ENCODE measurements around the gene RBM23. TPM values are rescaled to one million over a fixed set of nuclear protein-coding genes. Genes with fewer than 3 reads are reported as not detected.

The RBM23 gene
- total RNA-seq, 1 donor from 2014 or later, result 88.9 TPM

DNA sequence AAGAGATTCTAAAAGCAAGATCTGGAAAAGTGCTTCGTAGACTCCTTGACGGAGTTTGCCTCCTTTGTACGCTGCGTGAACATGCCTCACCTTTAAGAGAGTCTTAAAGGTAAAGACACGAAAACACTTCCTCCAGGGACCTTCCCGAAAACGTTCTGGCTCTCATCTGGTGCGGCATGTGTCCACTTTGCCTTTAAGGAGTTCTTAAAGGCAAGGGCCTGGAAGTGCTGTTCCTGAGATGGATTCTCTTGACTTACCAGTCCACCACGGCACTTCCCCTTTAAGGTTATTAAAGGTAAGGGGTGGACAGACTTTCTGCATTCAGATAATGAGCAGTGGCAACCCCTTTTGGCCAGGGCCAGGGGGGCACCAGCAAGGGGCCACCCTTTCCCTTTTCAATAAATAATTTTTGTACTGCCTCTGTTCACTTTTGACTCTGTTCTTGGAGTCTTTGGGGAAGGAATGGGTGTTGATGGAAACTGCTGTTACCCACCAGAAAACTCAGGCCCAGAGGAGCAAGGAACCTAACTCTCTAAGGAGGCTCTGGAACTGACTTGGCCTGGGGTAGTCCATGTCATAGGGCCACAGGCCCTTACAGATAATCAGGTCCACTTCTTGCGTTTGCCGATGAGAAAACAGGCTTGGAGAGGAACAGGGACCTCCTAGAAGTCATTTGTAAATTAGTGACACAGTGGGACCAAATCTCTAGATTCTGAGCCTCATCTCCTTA lies 31.5 kb downstream of the RBM23 start:
- intact Hi-C loops (cut with micrococcal nuclease), result loop anchor here (1.0 to 2.0 kb wide), 4 partner anchors 16 to 331 kb away; partner anchors contain the start of genes LRP10 and RBM23

GRCh38 chr14:22886500-22887259 lies 32.3 kb downstream of the RBM23 start:
- intact Hi-C loops (cut with micrococcal nuclease), result loop anchor here (1.0 to 2.0 kb wide), 4 partner anchors 15 to 330 kb away; partner anchors contain the start of genes LRP10 and RBM23

GRCh38 chr14:22885975-22886374 lies 33.0 kb downstream of the RBM23 start:
- intact Hi-C loops (cut with micrococcal nuclease), result loop anchor here (2.0 kb wide), 2 partner anchors 33 to 63 kb away; partner anchors contain the start of gene RBM23

- intact Hi-C loops (cut with micrococcal nuclease), result no loop called here
Measured at GRCh38 chr14:22884738-22885523, 34.0 kb downstream of the RBM23 start.

GRCh38 chr14:22884076-22884737 lies 34.7 kb downstream of the RBM23 start:
- intact Hi-C loops (cut with micrococcal nuclease), result no loop called here

GRCh38 chr14:22883173-22883976 lies 35.6 kb downstream of the RBM23 start, which contains the start of gene REM2:
Gene REM2 (plus strand): TSS chr14:22883222. CDS start chr14:22883288, 66 bp downstream.
- intact Hi-C loops (cut with micrococcal nuclease), result no loop called here

- intact Hi-C loops (cut with micrococcal nuclease), result no loop called here
Measured at GRCh38 chr14:22882529-22883172, 36.3 kb downstream of the RBM23 start.

DNA sequence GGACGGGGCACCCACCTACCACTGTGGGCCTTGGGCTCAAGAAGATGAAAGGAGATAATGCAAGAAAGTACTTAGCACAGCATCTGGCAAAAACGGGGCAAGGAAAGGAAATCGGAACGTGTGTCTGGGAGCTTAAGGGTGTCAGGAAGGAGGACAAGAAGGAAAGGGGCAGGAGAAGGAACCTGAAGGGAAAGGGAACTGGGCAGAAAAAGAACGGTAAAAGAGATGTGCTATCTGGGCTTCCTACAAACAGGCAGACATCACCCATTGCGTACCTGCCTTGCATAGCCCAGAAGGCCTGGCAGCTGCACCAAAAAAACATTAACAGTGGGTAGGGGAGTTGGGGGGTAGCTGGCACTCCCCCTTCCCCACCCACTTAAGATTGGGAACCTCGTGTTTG lies 36.9 kb downstream of the RBM23 start:
- intact Hi-C loops (cut with micrococcal nuclease), result no loop called here

DNA sequence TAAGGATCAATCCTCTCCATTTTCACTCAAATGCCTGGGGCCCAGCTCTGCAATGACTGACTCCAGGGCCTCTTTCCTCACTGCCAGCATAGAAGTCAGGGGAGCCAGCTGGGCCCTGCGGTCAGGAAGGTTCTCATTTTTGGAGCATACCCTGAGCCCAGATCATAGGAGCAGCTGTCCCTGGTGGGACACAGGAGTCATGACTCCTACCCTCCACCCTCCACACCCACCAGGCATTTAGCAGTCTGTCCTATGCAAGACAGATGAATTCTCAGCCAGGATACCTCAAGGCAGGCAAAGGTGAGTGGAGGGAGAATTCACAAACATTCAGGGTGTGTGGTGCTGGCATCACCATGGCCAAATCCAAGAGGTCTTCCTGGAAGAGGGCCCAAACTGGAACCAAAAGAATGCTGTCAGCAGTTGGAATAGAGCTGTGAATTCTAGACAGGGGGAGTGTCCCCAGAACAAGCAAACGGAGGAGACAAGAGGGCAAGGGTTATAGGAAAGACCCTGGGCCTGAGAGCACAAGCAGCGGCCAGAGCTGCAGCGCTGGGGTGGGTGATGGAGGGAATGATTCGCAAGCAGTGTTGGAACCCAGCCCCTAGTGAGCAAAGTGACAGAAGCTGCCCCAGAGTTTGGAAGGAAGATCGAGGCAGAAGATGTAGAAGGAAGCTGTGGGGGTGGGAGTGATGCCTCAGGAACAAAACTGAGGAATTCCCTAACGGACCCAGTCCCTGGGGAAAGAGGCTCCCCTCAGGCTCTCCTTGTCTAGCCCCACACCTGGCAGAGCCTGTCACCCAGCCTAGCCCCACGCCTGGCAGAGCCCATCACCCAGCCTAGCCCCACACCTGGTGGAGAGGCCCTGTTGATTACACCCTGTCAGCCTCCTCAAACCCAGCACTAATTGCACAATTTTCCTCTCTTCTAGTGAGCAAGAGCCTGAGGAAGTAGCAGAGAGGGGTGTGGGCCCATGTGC lies 40.4 kb downstream of the RBM23 start:
- intact Hi-C loops (cut with micrococcal nuclease), result no loop called here

DNA sequence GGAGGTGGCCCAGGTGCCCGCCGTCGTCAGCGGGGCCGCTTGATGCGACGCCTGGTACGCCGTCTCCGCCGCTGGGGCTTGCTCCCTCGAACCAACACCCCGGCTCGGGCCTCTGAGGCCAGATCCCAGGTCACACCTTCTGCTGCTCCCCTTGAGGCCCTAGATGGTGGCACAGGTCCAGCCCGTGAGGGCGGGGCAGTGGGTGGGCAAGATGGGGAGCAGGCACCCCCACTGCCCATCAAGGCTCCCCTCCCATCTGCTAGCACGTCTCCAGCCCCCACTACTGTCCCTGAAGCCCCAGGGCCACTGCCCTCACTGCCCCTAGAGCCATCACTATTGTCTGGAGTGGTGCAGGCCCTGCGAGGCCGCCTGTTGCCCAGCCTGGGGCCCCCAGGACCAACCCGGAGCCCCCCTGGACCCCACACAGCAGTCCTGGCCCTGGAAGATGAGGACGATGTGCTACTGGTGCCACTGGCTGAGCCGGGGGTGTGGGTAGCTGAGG lies 41.9 kb downstream of the RBM23 start:
- intact Hi-C loops (cut with micrococcal nuclease), result no loop called here

DNA sequence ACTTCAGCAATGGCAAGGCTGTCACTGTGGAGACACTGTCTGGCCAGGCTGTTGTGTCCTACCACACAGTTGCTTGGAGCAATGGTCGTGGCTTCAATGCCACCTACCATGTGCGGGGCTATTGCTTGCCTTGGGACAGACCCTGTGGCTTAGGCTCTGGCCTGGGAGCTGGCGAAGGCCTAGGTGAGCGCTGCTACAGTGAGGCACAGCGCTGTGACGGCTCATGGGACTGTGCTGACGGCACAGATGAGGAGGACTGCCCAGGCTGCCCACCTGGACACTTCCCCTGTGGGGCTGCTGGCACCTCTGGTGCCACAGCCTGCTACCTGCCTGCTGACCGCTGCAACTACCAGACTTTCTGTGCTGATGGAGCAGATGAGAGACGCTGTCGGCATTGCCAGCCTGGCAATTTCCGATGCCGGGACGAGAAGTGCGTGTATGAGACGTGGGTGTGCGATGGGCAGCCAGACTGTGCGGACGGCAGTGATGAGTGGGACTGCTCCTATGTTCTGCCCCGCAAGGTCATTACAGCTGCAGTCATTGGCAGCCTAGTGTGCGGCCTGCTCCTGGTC lies 43.1 kb downstream of the RBM23 start:
- intact Hi-C loops (cut with micrococcal nuclease), result no loop called here

- intact Hi-C loops (cut with micrococcal nuclease), result no loop called here
Measured at GRCh38 chr14:22875003-22875747, 43.8 kb downstream of the RBM23 start.

DNA sequence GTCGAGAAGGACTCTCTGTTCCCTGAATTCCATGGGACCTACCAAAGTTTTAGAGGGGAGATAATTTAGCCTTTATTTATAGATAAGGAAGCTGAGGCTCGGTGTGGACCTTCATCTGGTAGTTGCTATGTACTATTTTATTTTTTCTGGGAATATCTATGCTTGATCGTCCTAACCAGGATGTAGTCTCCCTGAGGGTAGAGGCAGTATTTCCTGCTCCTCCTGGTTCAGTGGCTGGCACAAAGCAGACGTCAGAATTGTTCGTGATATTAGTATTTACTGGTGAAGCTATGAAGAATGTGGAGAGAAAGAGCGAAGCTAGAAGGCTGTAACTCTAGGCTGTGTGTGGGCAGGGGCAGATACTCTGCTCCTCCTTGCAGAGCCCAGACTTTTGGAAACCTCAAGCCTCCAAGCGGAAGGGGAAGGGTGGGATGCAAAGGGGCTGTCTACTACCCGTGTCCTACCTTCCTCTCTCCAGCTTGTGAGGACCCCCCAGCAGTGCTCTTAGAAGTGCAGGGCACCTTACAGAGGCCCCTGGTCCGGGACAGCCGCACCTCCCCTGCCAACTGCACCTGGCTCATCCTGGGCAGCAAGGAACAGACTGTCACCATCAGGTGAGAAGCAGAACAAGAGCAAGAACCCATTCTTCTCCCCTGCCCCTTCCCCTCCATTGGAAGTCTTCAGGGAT lies 46.0 kb downstream of the RBM23 start:
- intact Hi-C loops (cut with micrococcal nuclease), result loop anchor here (1.0 to 5.0 kb wide), 2 partner anchors 27 to 184 kb away; partner anchors contain the start of gene CDH24

DNA sequence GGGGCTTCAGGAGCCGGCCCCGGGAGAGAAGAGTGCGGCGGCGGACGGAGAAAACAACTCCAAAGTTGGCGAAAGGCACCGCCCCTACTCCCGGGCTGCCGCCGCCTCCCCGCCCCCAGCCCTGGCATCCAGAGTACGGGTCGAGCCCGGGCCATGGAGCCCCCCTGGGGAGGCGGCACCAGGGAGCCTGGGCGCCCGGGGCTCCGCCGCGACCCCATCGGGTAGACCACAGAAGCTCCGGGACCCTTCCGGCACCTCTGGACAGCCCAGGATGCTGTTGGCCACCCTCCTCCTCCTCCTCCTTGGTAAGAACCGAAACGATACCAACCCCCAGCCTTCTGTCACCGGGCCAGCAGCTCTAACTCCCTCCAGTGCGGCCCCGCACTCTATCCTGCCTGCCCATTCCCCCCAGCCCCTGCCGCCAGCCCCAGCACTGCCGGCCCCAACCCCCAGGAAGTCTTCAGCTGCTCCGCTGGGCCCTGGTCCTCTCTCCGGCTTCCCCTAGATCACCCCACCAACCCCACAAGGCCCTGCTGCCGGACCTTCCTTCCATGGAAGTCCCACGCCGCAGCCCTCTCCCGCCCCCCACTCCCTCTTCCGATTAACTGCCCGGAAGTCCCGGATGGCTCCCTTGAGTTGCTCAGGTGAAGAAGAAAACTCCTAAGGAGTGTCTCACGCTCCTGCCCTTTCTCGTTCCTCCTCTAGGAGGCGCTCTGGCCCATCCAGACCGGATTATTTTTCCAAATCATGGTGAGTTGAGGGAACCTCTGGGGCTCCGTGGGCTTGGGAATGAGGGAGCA lies 46.7 kb downstream of the RBM23 start:
- intact Hi-C loops (cut with micrococcal nuclease), result loop anchor here (1.0 to 5.0 kb wide), 2 partner anchors 28 to 185 kb away; partner anchors contain the start of gene CDH24

DNA sequence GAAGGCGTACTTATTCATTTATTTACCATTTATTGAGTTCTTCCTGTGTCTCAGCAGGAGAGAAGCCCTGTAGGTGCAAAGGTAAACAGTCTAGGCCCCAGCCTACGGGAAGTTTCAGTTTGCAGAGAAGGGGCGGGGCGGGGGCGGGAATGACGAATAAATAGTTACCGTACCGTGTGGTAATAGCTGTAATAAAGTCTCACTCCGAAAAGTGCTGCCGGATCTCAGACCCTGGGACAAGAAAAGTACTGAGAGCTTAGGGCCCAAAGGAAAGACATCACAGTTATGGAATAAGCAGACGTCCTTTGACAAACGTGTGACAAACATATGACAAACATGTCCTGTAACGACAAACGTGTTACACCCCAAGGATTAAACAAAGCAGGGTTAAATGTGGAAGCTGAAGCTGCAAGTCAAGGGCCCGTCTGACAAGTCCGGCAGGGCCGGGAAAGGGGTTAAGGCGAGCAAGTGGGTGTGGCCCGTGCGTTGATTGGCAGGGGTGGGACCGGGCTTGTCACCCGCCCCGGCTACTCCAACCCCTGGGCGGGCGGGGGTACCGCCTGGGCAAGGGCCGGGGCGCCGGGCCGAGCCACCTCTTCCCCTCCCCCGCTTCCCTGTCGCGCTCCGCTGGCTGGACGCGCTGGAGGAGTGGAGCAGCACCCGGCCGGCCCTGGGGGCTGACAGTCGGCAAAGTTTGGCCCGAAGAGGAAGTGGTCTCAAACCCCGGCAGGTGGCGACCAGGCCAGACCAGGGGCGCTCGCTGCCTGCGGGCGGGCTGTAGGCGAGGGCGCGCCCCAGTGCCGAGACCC lies 47.5 kb downstream of the RBM23 start, which contains the start of gene LRP10:
TSS of gene LRP10 (plus strand) at position 517 of the 809 bp plus-strand sequence. CDS start 564 bp downstream, outside the sequence.
- intact Hi-C loops (cut with micrococcal nuclease), result loop anchor here (1.0 to 5.0 kb wide), 7 partner anchors 16 to 282 kb away; partner anchors contain the start of genes CDH24, DAD1, MRPL52 and PRMT5

Data from T-helper 2 cell treated with Interferon-gamma antibody and Interleukin-4, amounts not matched to agents 100 ng/mL and 5 ng/mL, for 36 hours (primary cell).